Astrocyte (in vitro differentiated cells and primary cell): ENCODE measurements around the gene RPL7L1. TPM values are rescaled to one million over a fixed set of nuclear protein-coding genes. Genes with fewer than 3 reads are reported as not detected.

Experiments used
- DNase-seq: peaks from one replicate; pipeline ENCODE4 v3.0.0-alpha.2; 2010; ENCODE audit warnings: low read depth
- FAIRE-seq: peaks from 2 replicates; lab custom pipeline; 2011; peaks lifted over from hg19 to GRCh38; lab: Jason Lieb, UNC
- H2AFZ ChIP-seq: 2 replicates; pipeline ENCODE4 v1.6.0; 2012; ENCODE audit warnings: low read depth, low read length, inconsistent platforms
- H3K27ac ChIP-seq: 2 replicates; pipeline ENCODE4 v1.5.1; 2011; ENCODE audit warnings: low read depth, low read length, inconsistent platforms
- H3K27me3 ChIP-seq: 2 replicates; pipeline ENCODE4 v1.6.0; 2011; ENCODE audit warnings: low read length, inconsistent platforms; ENCODE audit not compliant: insufficient read depth
- H3K36me3 ChIP-seq: 2 replicates; pipeline ENCODE4 v1.5.1; 2011; ENCODE audit warnings: low read length, inconsistent platforms; ENCODE audit not compliant: insufficient read depth
- H3K4me1 ChIP-seq: 2 replicates; pipeline ENCODE4 v1.5.1; 2011; ENCODE audit warnings: low read length, inconsistent platforms; ENCODE audit not compliant: insufficient read depth
- H3K4me2 ChIP-seq: 2 replicates; pipeline ENCODE4 v1.6.0; 2012; ENCODE audit warnings: low read length, inconsistent platforms
- H3K4me3 ChIP-seq: 2 replicates; pipeline ENCODE4 v1.5.1; 2011; ENCODE audit warnings: low read depth, mild to moderate bottlenecking, low read length, inconsistent platforms; ENCODE audit not compliant: insufficient read depth
- H3K79me2 ChIP-seq: 2 replicates; pipeline ENCODE4 v1.6.0; 2012; ENCODE audit warnings: mild to moderate bottlenecking, low read length, inconsistent platforms; ENCODE audit not compliant: insufficient read depth
- H3K9ac ChIP-seq: 2 replicates; pipeline ENCODE4 v1.6.0; 2012; ENCODE audit warnings: mild to moderate bottlenecking, low read length, inconsistent platforms
- H3K9me3 ChIP-seq: 2 replicates; pipeline ENCODE4 v1.5.1; 2012; ENCODE audit warnings: low read depth, mild to moderate bottlenecking, low read length, inconsistent platforms; ENCODE audit not compliant: insufficient read depth
- H4K20me1 ChIP-seq: 2 replicates; pipeline ENCODE4 v1.6.0; 2012; ENCODE audit warnings: low read length, inconsistent platforms; ENCODE audit not compliant: insufficient read depth
- H3K27ac Mint-ChIP-seq: one replicate; pipeline ENCODE4 v1.8.0; 2021; ENCODE audit warnings: mild to moderate bottlenecking, mixed read lengths; ENCODE audit not compliant: unreplicated experiment
- H3K27me3 Mint-ChIP-seq: one replicate; pipeline ENCODE4 v1.8.0; 2021; ENCODE audit warnings: low read depth, mixed read lengths; ENCODE audit not compliant: unreplicated experiment
- H3K36me3 Mint-ChIP-seq: one replicate; pipeline ENCODE4 v1.8.0; 2021; ENCODE audit warnings: low read depth, mixed read lengths; ENCODE audit not compliant: unreplicated experiment
- H3K4me1 Mint-ChIP-seq: one replicate; pipeline ENCODE4 v1.8.0; 2021; ENCODE audit warnings: low read depth, mixed read lengths; ENCODE audit not compliant: unreplicated experiment
- H3K4me3 Mint-ChIP-seq: one replicate; pipeline ENCODE4 v1.8.0; 2021; ENCODE audit warnings: mild to moderate bottlenecking, moderate library complexity, mixed read lengths; ENCODE audit not compliant: unreplicated experiment
- H3K9me3 Mint-ChIP-seq: one replicate; pipeline ENCODE4 v1.8.0; 2021; ENCODE audit warnings: mild to moderate bottlenecking, mixed read lengths; ENCODE audit not compliant: unreplicated experiment
- CTCF ChIP-seq: IDR thresholded peaks from 2 replicates; pipeline ENCODE4 v1.5.1; 2011; ENCODE audit warnings: low read depth, mild to moderate bottlenecking, inconsistent platforms, low read length, moderate library complexity; ENCODE audit not compliant: insufficient read depth
- EZH2 ChIP-seq: IDR thresholded peaks from 2 replicates; pipeline ENCODE4 v1.6.1; 2012; ENCODE audit warnings: mild to moderate bottlenecking, low read length, inconsistent platforms; ENCODE audit not compliant: insufficient read depth
- total RNA-seq: library from RNA; stranded (reverse); gene quantifications from 2 replicates; pipeline ENCODE4 v1.2.1, GENCODE V29; 2021

The RPL7L1 gene
- total RNA-seq, 1 donor from 2014 or later, result 92.0 TPM

- H3K4me3 Mint-ChIP-seq, result no peak overlapping the region
- H3K27ac ChIP-seq, result no peak overlapping the region
- no peaks in the 10 kb centered on the region for H3K36me3 ChIP-seq
- H3K79me2 ChIP-seq, result no peaks in the 10 kb centered on the region
- H3K9me3 Mint-ChIP-seq, result no peaks in the 10 kb centered on the region
- H3K4me3 ChIP-seq, result no peak overlapping the region
- no peak overlapping the region for H3K9ac ChIP-seq
- H3K4me1 ChIP-seq, result no peaks in the 10 kb centered on the region
- peaks cover 3% of the 10 kb centered on the region for H3K4me1 Mint-ChIP-seq
- TF ChIP-seq CTCF (no peak), EZH2 (no peak)
- no peaks in the 10 kb centered on the region for H3K36me3 Mint-ChIP-seq
- no peaks in the 10 kb centered on the region for H4K20me1 ChIP-seq
- H3K27me3 ChIP-seq, result no peaks in the 10 kb centered on the region
- no peak overlapping the region for H3K4me2 ChIP-seq
- DNase-seq, result no peak
- H3K27ac Mint-ChIP-seq, result no peak overlapping the region
- no peaks in the 10 kb centered on the region for H3K27me3 Mint-ChIP-seq
- no peak overlapping the region for H2AFZ ChIP-seq
- no peak for FAIRE-seq
- H3K9me3 ChIP-seq, result no peaks in the 10 kb centered on the region
These were observed 30.7 kb upstream of the RPL7L1 start for GRCh38 chr6:42848700-42849099.

- H3K4me2 ChIP-seq, result no peak overlapping the region
- H3K4me3 ChIP-seq, result no peak overlapping the region
- DNase-seq (no peak), FAIRE-seq (no peak)
- no peaks in the 10 kb centered on the region for H3K79me2 ChIP-seq
- Mint-ChIP-seq H3K4me1 (no peaks in the 10 kb centered on the region), H3K9me3 (no peaks in the 10 kb centered on the region), H3K36me3 (no peaks in the 10 kb centered on the region), H3K27me3 (no peaks in the 10 kb centered on the region), H3K4me3 (no peak overlapping the region), H3K27ac (no peak overlapping the region)
- H4K20me1 ChIP-seq, result no peaks in the 10 kb centered on the region
- TF ChIP-seq EZH2 (no peak), CTCF (no peak)
- no peak overlapping the region for H2AFZ ChIP-seq
- H3K27ac ChIP-seq, result no peak overlapping the region
- H3K9me3 ChIP-seq, result no peaks in the 10 kb centered on the region
- no peaks in the 10 kb centered on the region for H3K36me3 ChIP-seq
- H3K27me3 ChIP-seq, result no peaks in the 10 kb centered on the region
- no peak overlapping the region for H3K9ac ChIP-seq
- H3K4me1 ChIP-seq, result no peaks in the 10 kb centered on the region
These were observed 27.8 kb upstream of the RPL7L1 start for GRCh38 chr6:42851599-42851998.

- Mint-ChIP-seq H3K4me1 (no peaks in the 10 kb centered on the region), H3K27ac (no peak overlapping the region), H3K9me3 (no peaks in the 10 kb centered on the region), H3K4me3 (no peak overlapping the region), H3K27me3 (no peaks in the 10 kb centered on the region), H3K36me3 (peaks cover 17% of the 10 kb centered on the region)
- Histone ChIP-seq H3K36me3 (peaks cover 7% of the 10 kb centered on the region), H2AFZ (no peak overlapping the region), H3K4me1 (no peaks in the 10 kb centered on the region), H3K4me2 (no peak overlapping the region), H3K4me3 (no peak overlapping the region), H4K20me1 (no peaks in the 10 kb centered on the region), H3K9me3 (no peaks in the 10 kb centered on the region), H3K27me3 (no peaks in the 10 kb centered on the region), H3K9ac (no peak overlapping the region), H3K79me2 (no peaks in the 10 kb centered on the region), H3K27ac (no peak overlapping the region)
- DNase-seq (no peak), FAIRE-seq (no peak)
- TF ChIP-seq EZH2 (no peak), CTCF (no peak)
These were observed 19.4 kb upstream of the RPL7L1 start for GRCh38 chr6:42860036-42860435.
